HepG2 (cell line): ENCODE results near the gene CCDC106. TPM values are rescaled to one million over a fixed set of nuclear protein-coding genes. Genes with fewer than 3 reads are reported as not detected.

ENCODE experiments used
- ATAC-seq: fragments of 200-7000 bp; cut with Tn5 transposase; 3 replicates; pipeline ENCODE4 v1.9.1; 2020; ENCODE audit warnings: mild to moderate bottlenecking, moderate library complexity
- BruUV-seq: library from RNA; stranded (reverse); fragments of 400-500 nt; replicated peaks from 2 replicates; lab custom pipeline; 2021; lab: Mats Ljungman, UMichigan
- CTCF ChIA-PET: fragments of 300-600 bp; formaldehyde crosslinking; extraction: SDS; loops from one replicate; lab custom pipeline; 2021; ENCODE audit warnings: low total read pairs, inconsistent platforms, low intra/inter-chr PET ratio; lab: Yijun Ruan, JAX
- POLR2A ChIA-PET: fragments of 350-600 bp; sonication (Branson Sonifier 250); formaldehyde crosslinking; loops from one replicate; lab custom pipeline; 2020; ENCODE audit warnings: antibody characterized with exemption, inconsistent platforms; lab: Yijun Ruan, JAX
- DNase-seq: peaks from one replicate; pipeline ENCODE4 v3.0.0-alpha.2; 2015; ENCODE audit warnings: low spot score
- FAIRE-seq: peaks from 3 replicates; lab custom pipeline; 2011; peaks lifted over from hg19 to GRCh38; lab: Jason Lieb, UNC
- H2AFZ ChIP-seq: one replicate; pipeline ENCODE4 v1.6.1; 2011; ENCODE audit warnings: low read length, inconsistent platforms
- H3K27ac ChIP-seq: fragments of 300-600 bp; 3 replicates; pipeline ENCODE4 v1.8.0; 2011; ENCODE audit warnings: mixed run types, mild to moderate bottlenecking, mixed read lengths, low read length, inconsistent platforms; ENCODE audit not compliant: insufficient read depth; ENCODE audit errors: extremely low read length
- H3K27me3 ChIP-seq, 2 experiments: fragments of 200-600 bp in 1 of 2; 2 replicates in 1 of 2; 3 replicates in 1 of 2; pipeline versions ENCODE4 v1.6.0 to v1.8.0; 2011; ENCODE audit warnings: low read length in 2 of 2, mild to moderate bottlenecking in 2 of 2, moderate library complexity in 2 of 2, inconsistent platforms in 1 of 2; ENCODE audit not compliant: insufficient read depth in 2 of 2, control insufficient read depth in 1 of 2
- H3K36me3 ChIP-seq, 2 experiments: fragments of 200-600 bp in 1 of 2; replicated peaks in 1 of 2; 2 replicates in 1 of 2; 3 replicates in 1 of 2; pipeline versions ENCODE4 v1.5.1 to v1.8.0; 2011; ENCODE audit warnings: low read length in 2 of 2, inconsistent platforms in 1 of 2; ENCODE audit not compliant: insufficient read depth in 2 of 2, control insufficient read depth in 1 of 2
- H3K4me1 ChIP-seq: 2 replicates; pipeline ENCODE4 v1.5.1; 2012; ENCODE audit warnings: low read length, inconsistent platforms; ENCODE audit not compliant: insufficient read depth
- H3K4me2 ChIP-seq: 2 replicates; pipeline ENCODE4 v1.6.0; 2011; ENCODE audit warnings: low read depth, low read length, inconsistent platforms
- H3K4me3 ChIP-seq, 3 experiments: fragments of 200-600 bp in 1 of 3; sonication (generic), shearing (Covaris generic) in 1 of 3; replicated peaks in 1 of 3; 2 replicates each; pipeline ENCODE4 v1.5.1; 2011 to 2016; ENCODE audit warnings: low read length in 3 of 3, inconsistent platforms in 2 of 3, low read depth in 2 of 3, mild to moderate bottlenecking in 2 of 3, control low read depth in 1 of 3, mixed read lengths in 1 of 3; ENCODE audit not compliant: insufficient read depth in 1 of 3
- H3K79me2 ChIP-seq: one replicate; pipeline ENCODE4 v1.6.1; 2011; ENCODE audit warnings: low read length, inconsistent platforms; ENCODE audit not compliant: insufficient read depth
- H3K9ac ChIP-seq: 2 replicates; pipeline ENCODE4 v1.6.0; 2011; ENCODE audit warnings: mild to moderate bottlenecking, low read depth, low read length, inconsistent platforms; ENCODE audit not compliant: insufficient read depth
- H3K9me3 ChIP-seq: 2 replicates; pipeline ENCODE4 v1.5.1; 2012; ENCODE audit warnings: mild to moderate bottlenecking, low read length
- H4K20me1 ChIP-seq: 2 replicates; pipeline ENCODE4 v1.6.0; 2011; ENCODE audit warnings: inconsistent platforms, mild to moderate bottlenecking, low read length, moderate library complexity; ENCODE audit not compliant: insufficient read depth
- CEBPB ChIP-seq: IDR thresholded peaks from 2 replicates; pipeline ENCODE4 v1.6.1; 2011; ENCODE audit warnings: low read depth, low read length, improper control_type of control experiment, borderline replicate concordance
- CEBPG ChIP-seq: IDR thresholded peaks from 2 replicates; pipeline ENCODE4 v1.6.1; 2016
- FOXK2 ChIP-seq: fragments of 450-650 bp; IDR thresholded peaks from 2 replicates; pipeline ENCODE4 v1.6.1; 2016
- NR1H2 ChIP-seq: sonication (generic); formaldehyde crosslinking; IDR thresholded peaks from 2 replicates; pipeline ENCODE4 v1.8.1; 2022; ENCODE audit warnings: low read depth, missing genetic modification reagents, borderline replicate concordance
- PRDM4 ChIP-seq: sonication (generic); formaldehyde crosslinking; IDR thresholded peaks from 2 replicates; pipeline ENCODE4 v1.9.0; 2021; ENCODE audit warnings: missing genetic modification reagents, borderline replicate concordance
- TEAD3 ChIP-seq: optimal IDR thresholded peaks from 2 replicates; pipeline ENCODE3; 2016; ENCODE audit warnings: borderline replicate concordance
- TFAP4 ChIP-seq: sonication (generic); IDR thresholded peaks from 2 replicates; pipeline ENCODE4 v1.6.1; 2016; ENCODE audit warnings: low read depth, borderline replicate concordance
- WGBS: methylation state at CpG from one replicate; pipeline ENCODE4 v1.1.6; 2017; ENCODE audit warnings: low lambda C conversion rate; 5-methylcytosine and 5-hydroxymethylcytosine counted together
- in situ Hi-C: cut with HindIII; loops from 2 replicates; pipeline ENCODE4 v1.10.0; 2017; ENCODE audit warnings: low pct_unique_long_range_greater_than_20kb; ENCODE audit not compliant: extremely low pct_ligation_motif_present
- intact Hi-C: fragments of 100-400 bp; cut with micrococcal nuclease; formaldehyde crosslinking; loops from one replicate; pipeline ENCODE4 v1.10.0; 2022; ENCODE audit not compliant: unreplicated experiment
- polyA plus RNA-seq, 8 experiments: library from polyadenylated mRNA; depleted of rRNA in 3 of 8; stranded (reverse) in 7 of 8; unstranded in 1 of 8; fragments of >200 nt; fragmentation: Illumina TruSeq in 4 of 8; extraction: Trizol in 4 of 8; gene quantifications; 2 replicates each; pipeline versions ENCODE4 v1.2.1 to v1.2.3, GENCODE V29; 2011 to 2016; ENCODE audit warnings: low read depth in 4 of 8, missing spikeins in 1 of 8, mixed read lengths in 1 of 8; ENCODE audit not compliant: insufficient read depth in 1 of 8
- total RNA-seq, 5 experiments: library from RNA; depleted of rRNA; stranded (reverse); fragments of >200 nt; fragmentation: Illumina TruSeq; extraction: Trizol; gene quantifications; 2 replicates each; pipeline ENCODE4 v1.2.3, GENCODE V29; 2016; ENCODE audit warnings: low read depth in 1 of 5

CCDC106 gene
- total and polyA plus RNA-seq, 2 of the 13 experiments (the other 11 are each of a cell fraction or from before 2014, with no cell fraction given) = 4.7 to 8.8 TPM

- FAIRE-seq (no peak), DNase-seq (no peak), ATAC-seq (no peak)
- H3K4me2 ChIP-seq = peak overlapping the region; percentile 98
- TF ChIP-seq CEBPG = peak; percentile 37; the same call in 1 of the 2 replicates
- peak; percentile 33; the same call in 1 of the 2 replicates for TF ChIP-seq TFAP4
- TF ChIP-seq NR1H2 = no peak
- no peak for TF ChIP-seq PRDM4 (CRISPR knock-in tag)
- peak; percentile 34 for TF ChIP-seq TEAD3
- TF ChIP-seq FOXK2 = no peak
- TF ChIP-seq CEBPB = peak; percentile 59
- H3K4me3 ChIP-seq = peak overlapping the region in 1 of 3 experiments; percentile 100; a peak in 1 of 6 replicates
- intact Hi-C loops = loop anchor here (5.0 to 10.0 kb wide), 2 partner anchors 49 to 173 kb away; partner anchors contain the start of gene ZNF579
- ChIA-PET CTCF (interaction anchor here (1.2 kb wide), 1 partner anchor 20 kb away, joined by 4 read pairs; no protein-coding TSS in a partner anchor), POLR2A (interaction anchor here (0.8 to 3.0 kb wide), 5 partner anchors 9 to 158 kb away, joined by 3 to 12 read pairs (median 9); partner anchors contain the start of genes FIZ1, U2AF2, ZNF581 and ZNF628)
- H3K79me2 ChIP-seq = peaks cover 23% of the 10 kb centered on the region
- WGBS = 62% methylated on average over 8 of the region's 8 CpGs
- H2AFZ ChIP-seq = no peak overlapping the region
- H3K27ac ChIP-seq = no peak overlapping the region
- H3K27me3 ChIP-seq = no peaks in the 10 kb centered on the region; a peak in 1 of 5 replicates
- no peaks in the 10 kb centered on the region for H3K36me3 ChIP-seq
- no peak overlapping the region for H3K9ac ChIP-seq
- in situ Hi-C loops = no loop called here
- peaks cover 40% of the 10 kb centered on the region for H3K4me1 ChIP-seq
- BruUV-seq = no TSS peak
- H4K20me1 ChIP-seq = no peaks in the 10 kb centered on the region
- H3K9me3 ChIP-seq = no peaks in the 10 kb centered on the region
These were observed 14.2 kb upstream of the CCDC106 start for GRCh38 chr19:55633861-55634260.
